ENCODE data around the gene ZNF415.

DNA sequence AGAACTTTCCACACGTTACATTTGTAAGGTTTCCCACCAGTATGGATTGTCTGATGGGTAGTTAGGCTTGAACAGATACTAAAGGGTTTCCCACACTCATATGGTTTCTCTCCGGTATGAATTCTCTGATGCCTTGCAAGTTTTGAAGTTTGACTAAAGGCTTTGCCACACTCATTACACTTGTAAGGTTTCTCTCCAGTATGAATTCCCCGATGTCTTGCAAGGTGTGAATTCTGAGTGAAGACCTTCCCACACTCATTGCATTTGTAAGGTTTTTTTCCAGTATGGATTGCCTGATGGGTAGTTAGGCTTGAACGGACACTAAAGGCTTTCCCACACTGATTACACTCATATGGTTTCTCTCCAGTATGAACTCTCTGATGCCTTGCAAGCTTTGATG is 7.6 kb upstream of the ZNF415 start:
- TF ChIP-seq, protein P1, sequence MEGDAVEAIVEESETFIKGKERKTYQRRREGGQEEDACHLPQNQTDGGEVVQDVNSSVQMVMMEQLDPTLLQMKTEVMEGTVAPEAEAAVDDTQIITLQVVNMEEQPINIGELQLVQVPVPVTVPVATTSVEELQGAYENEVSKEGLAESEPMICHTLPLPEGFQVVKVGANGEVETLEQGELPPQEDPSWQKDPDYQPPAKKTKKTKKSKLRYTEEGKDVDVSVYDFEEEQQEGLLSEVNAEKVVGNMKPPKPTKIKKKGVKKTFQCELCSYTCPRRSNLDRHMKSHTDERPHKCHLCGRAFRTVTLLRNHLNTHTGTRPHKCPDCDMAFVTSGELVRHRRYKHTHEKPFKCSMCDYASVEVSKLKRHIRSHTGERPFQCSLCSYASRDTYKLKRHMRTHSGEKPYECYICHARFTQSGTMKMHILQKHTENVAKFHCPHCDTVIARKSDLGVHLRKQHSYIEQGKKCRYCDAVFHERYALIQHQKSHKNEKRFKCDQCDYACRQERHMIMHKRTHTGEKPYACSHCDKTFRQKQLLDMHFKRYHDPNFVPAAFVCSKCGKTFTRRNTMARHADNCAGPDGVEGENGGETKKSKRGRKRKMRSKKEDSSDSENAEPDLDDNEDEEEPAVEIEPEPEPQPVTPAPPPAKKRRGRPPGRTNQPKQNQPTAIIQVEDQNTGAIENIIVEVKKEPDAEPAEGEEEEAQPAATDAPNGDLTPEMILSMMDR (conservative IDR thresholded peaks at IDR 0.05; ENCODE audit: low read length), result no peak
- no peak for TF ChIP-seq EZH2phosphoT487 (IDR thresholded peaks at IDR 0.05; ENCODE audit: borderline replicate concordance)
